Panc1 (cell line): ENCODE data around the gene KCNMA1. TPM values are rescaled to one million over a fixed set of nuclear protein-coding genes. Genes with fewer than 3 reads are reported as not detected.

Experiments
- ATAC-seq: fragments of 200-7000 bp; cut with Tn5 transposase; 2 replicates; pipeline ENCODE4 v1.9.1; 2020; ENCODE audit warnings: mild to moderate bottlenecking, moderate library complexity
- BruUV-seq: library from RNA; stranded (reverse); fragments of 400-500 nt; replicated peaks from 2 replicates; lab custom pipeline; 2021; lab: Mats Ljungman, UMichigan
- CTCF ChIA-PET: fragments of 300-600 bp; sonication (Branson Sonifier 250); formaldehyde crosslinking; loops from one replicate; lab custom pipeline; 2022; ENCODE audit warnings: antibody characterized with exemption; lab: Charles Lee
- POLR2A ChIA-PET: fragments of 300-600 bp; sonication (Branson Sonifier 250); formaldehyde crosslinking; loops from one replicate; lab custom pipeline; 2022; ENCODE audit warnings: antibody characterized with exemption; lab: Charles Lee
- DNase-seq: peaks from one replicate; pipeline ENCODE4 v3.0.0-alpha.2; 2010; ENCODE audit warnings: low read depth, low spot score
- H3K27ac ChIP-seq: 2 replicates; pipeline ENCODE4 v1.5.1; 2011; ENCODE audit warnings: mild to moderate bottlenecking, low read length, inconsistent platforms
- H3K27me3 ChIP-seq: fragments of 200-500 bp; sonication (Bioruptor generic); 2 replicates; pipeline ENCODE4 v1.6.0; 2014; ENCODE audit warnings: low read length, inconsistent platforms; ENCODE audit not compliant: control insufficient read depth, insufficient read depth
- H3K36me3 ChIP-seq: fragments of 200-500 bp; sonication (Bioruptor generic); 2 replicates; pipeline ENCODE4 v1.5.1; 2014; ENCODE audit warnings: inconsistent platforms, mild to moderate bottlenecking, low read length, moderate library complexity; ENCODE audit not compliant: control insufficient read depth, insufficient read depth
- H3K4me1 ChIP-seq: 2 replicates; pipeline ENCODE4 v1.5.1; 2011; ENCODE audit warnings: inconsistent platforms, mild to moderate bottlenecking, low read length, moderate library complexity; ENCODE audit not compliant: control insufficient read depth, insufficient read depth
- H3K4me3 ChIP-seq, 2 experiments: 2 replicates each; pipeline ENCODE4 v1.5.1; 2011 to 2012; ENCODE audit warnings: low read depth in 2 of 2, low read length in 2 of 2, mild to moderate bottlenecking in 2 of 2, inconsistent platforms in 1 of 2, moderate library complexity in 1 of 2
- H3K9me3 ChIP-seq: fragments of 200-500 bp; sonication (Bioruptor generic); 2 replicates; pipeline ENCODE4 v1.5.1; 2014; ENCODE audit warnings: low read depth, mild to moderate bottlenecking, inconsistent platforms, low read length, moderate library complexity; ENCODE audit not compliant: control insufficient read depth, insufficient read depth
- CTCF ChIP-seq: fragments of 450-650 bp; IDR thresholded peaks from 2 replicates; pipeline ENCODE4 v1.5.1; 2017; ENCODE audit warnings: mild to moderate bottlenecking
- POLR2AphosphoS5 ChIP-seq: IDR thresholded peaks from 2 replicates; pipeline ENCODE4 v1.6.1; 2012; ENCODE audit warnings: mild to moderate bottlenecking, low read depth, low read length, moderate library complexity
- REST ChIP-seq, 2 experiments: IDR thresholded peaks; 2 replicates each; pipeline ENCODE4 v1.6.1; 2011 to 2012; ENCODE audit warnings: low read depth in 2 of 2, control low read depth in 1 of 2, low read length in 1 of 2, mild to moderate bottlenecking in 1 of 2, moderate library complexity in 1 of 2; ENCODE audit not compliant: insufficient read depth in 1 of 2
- SIN3A ChIP-seq: IDR thresholded peaks from 2 replicates; pipeline ENCODE4 v1.6.1; 2012; ENCODE audit warnings: low read depth, mild to moderate bottlenecking, low read length, moderate library complexity, borderline replicate concordance; ENCODE audit not compliant: insufficient read depth
- TCF7L2 ChIP-seq: IDR thresholded peaks from 2 replicates; pipeline ENCODE4 v1.6.1; 2011; ENCODE audit warnings: mild to moderate bottlenecking, low read depth, low read length, inconsistent platforms
- in situ Hi-C: cut with HindIII; loops from 2 replicates; pipeline ENCODE4 v1.10.0; 2016; ENCODE audit warnings: low sequenced_read_pairs, low pct_unique_long_range_greater_than_20kb
- intact Hi-C: fragments of 100-400 bp; cut with micrococcal nuclease; formaldehyde crosslinking; loops from one replicate; pipeline ENCODE4 v1.10.0; 2022; ENCODE audit not compliant: unreplicated experiment
- total RNA-seq: library from RNA; stranded (reverse); gene quantifications from one replicate; pipeline ENCODE4 v1.2.1, GENCODE V29; 2021; ENCODE audit not compliant: unreplicated experiment

The KCNMA1 gene
- total RNA-seq, 1 experiment from 2014 or later, result 91.9 TPM

GRCh38 chr10:77391605-77392235 is 245.9 kb downstream of the KCNMA1 start:
- Histone ChIP-seq H3K27ac (peak overlapping the region; percentile 78), H3K27me3 (no peaks in the 10 kb centered on the region), H3K4me3 (no peak overlapping the region), H3K9me3 (no peaks in the 10 kb centered on the region), H3K4me1 (peaks cover 63% of the 10 kb centered on the region), H3K36me3 (no peaks in the 10 kb centered on the region)
- in situ Hi-C loops (no loop called here), intact Hi-C loops (loop anchor here (5.0 kb wide), 3 partner anchors 121 to 251 kb away; no protein-coding TSS in a partner anchor)
- no TSS peak for BruUV-seq
- peak; percentile 60 for ATAC-seq
- CTCF ChIA-PET, result interaction anchor here (0.6 to 2.4 kb wide), 10 partner anchors 55 to 689 kb away, joined by 3 to 11 read pairs (median 6); no protein-coding TSS in a partner anchor
- TF ChIP-seq CTCF (peak; percentile 93), SIN3A (no peak)
- peak; percentile 67 for DNase-seq
- POLR2A ChIA-PET, result no interaction called here

GRCh38 chr10:77390481-77390891 is 247.1 kb downstream of the KCNMA1 start:
- Histone ChIP-seq H3K27me3 (no peaks in the 10 kb centered on the region), H3K4me3 (no peak overlapping the region), H3K4me1 (peaks cover 59% of the 10 kb centered on the region), H3K9me3 (no peaks in the 10 kb centered on the region), H3K36me3 (no peaks in the 10 kb centered on the region), H3K27ac (peak overlapping the region; percentile 78)
- intact Hi-C loops, result loop anchor here (5.0 kb wide), 3 partner anchors 122 to 252 kb away; no protein-coding TSS in a partner anchor
- ChIA-PET POLR2A (no interaction called here), CTCF (interaction anchor here (0.9 kb wide), 2 partner anchors 93 to 321 kb away, joined by 3 read pairs; no protein-coding TSS in a partner anchor)
- BruUV-seq, result no TSS peak
- in situ Hi-C loops, result no loop called here
- TF ChIP-seq TCF7L2 (no peak), SIN3A (no peak), POLR2AphosphoS5 (no peak), CTCF (no peak), REST (IDR thresholded peaks at IDR 0.05; ENCODE audit: insufficient read depth in 1 of 2, low read depth in 2 of 2, low read length in 1 of 2) (no peak)
- DNase-seq (no peak), ATAC-seq (no peak)
